IMR-90 (cell line): ENCODE measurements around the gene C6orf15. TPM values are rescaled to one million over a fixed set of nuclear protein-coding genes. Genes with fewer than 3 reads are reported as not detected.

Source experiments
- ATAC-seq: fragments of 200-7000 bp; cut with Tn5 transposase; 2 replicates; pipeline ENCODE4 v1.9.1; 2020; ENCODE audit warnings: low read depth, mild to moderate bottlenecking, moderate library complexity
- BruUV-seq: library from RNA; stranded (reverse); fragments of 400-500 nt; replicated peaks from 2 replicates; lab custom pipeline; 2021; lab: Mats Ljungman, UMichigan
- CTCF ChIA-PET: fragments of 300-600 bp; formaldehyde crosslinking; extraction: SDS; loops from one replicate; lab custom pipeline; 2021; ENCODE audit warnings: antibody characterized with exemption; lab: Yijun Ruan, JAX
- POLR2A ChIA-PET: fragments of 300-600 bp; sonication (Branson Sonifier 250); formaldehyde crosslinking; loops from one replicate; lab custom pipeline; 2022; ENCODE audit warnings: antibody characterized with exemption; ENCODE audit not compliant: unreplicated experiment; lab: Charles Lee
- DNase-seq: peaks from one replicate; pipeline ENCODE4 v3.0.0; 2013
- H2AFZ ChIP-seq: replicated peaks from 2 replicates; pipeline ENCODE3; 2013; ENCODE audit warnings: low read length, mild to moderate bottlenecking; ENCODE audit not compliant: poor library complexity
- H2AK5ac ChIP-seq: 2 replicates; pipeline ENCODE4 v1.6.1; 2013; ENCODE audit warnings: low read depth, low read length, inconsistent platforms
- H2AK9ac ChIP-seq: replicated peaks from 2 replicates; pipeline ENCODE3; 2013; ENCODE audit warnings: mild to moderate bottlenecking, low read depth, low read length, moderate library complexity; ENCODE audit not compliant: poor library complexity
- H2BK120ac ChIP-seq: 2 replicates; pipeline ENCODE4 v1.6.1; 2013; ENCODE audit warnings: low read depth, low read length, inconsistent platforms
- H2BK15ac ChIP-seq: 3 replicates; pipeline ENCODE4 v1.6.1; 2013; ENCODE audit warnings: low read depth, low read length, inconsistent platforms
- H2BK20ac ChIP-seq: 2 replicates; pipeline ENCODE4 v1.6.1; 2013; ENCODE audit warnings: low read depth, mild to moderate bottlenecking, inconsistent platforms, low read length, moderate library complexity
- H2BK5ac ChIP-seq: 2 replicates; pipeline ENCODE4 v1.6.1; 2013; ENCODE audit warnings: mild to moderate bottlenecking, low read depth, low read length, inconsistent platforms; ENCODE audit not compliant: poor library complexity, severe bottlenecking
- H3K14ac ChIP-seq: replicated peaks from 2 replicates; pipeline ENCODE4 v1.6.1; 2013; ENCODE audit warnings: low read depth, low read length, inconsistent platforms
- H3K18ac ChIP-seq: 2 replicates; pipeline ENCODE4 v1.6.1; 2013; ENCODE audit warnings: low read depth, low read length, control low read depth
- H3K23ac ChIP-seq: 2 replicates; pipeline ENCODE4 v1.6.1; 2013; ENCODE audit warnings: low read depth, low read length, inconsistent platforms
- H3K27ac ChIP-seq: 2 replicates; pipeline ENCODE4 v1.5.1; 2013; ENCODE audit warnings: mild to moderate bottlenecking, control low read depth, low read length; ENCODE audit not compliant: insufficient read depth
- H3K27me3 ChIP-seq: 2 replicates; pipeline ENCODE4 v1.6.1; 2013; ENCODE audit warnings: low read length; ENCODE audit not compliant: control insufficient read depth, insufficient read depth
- H3K36me3 ChIP-seq: 2 replicates; pipeline ENCODE4 v1.6.1; 2013; ENCODE audit warnings: low read length, mixed read lengths; ENCODE audit not compliant: control insufficient read depth, insufficient read depth
- H3K4ac ChIP-seq: 2 replicates; pipeline ENCODE4 v1.6.1; 2013; ENCODE audit warnings: low read depth, low read length, inconsistent platforms
- H3K4me1 ChIP-seq: 2 replicates; pipeline ENCODE4 v1.6.1; 2013; ENCODE audit warnings: low read length, mixed read lengths; ENCODE audit not compliant: control insufficient read depth, insufficient read depth
- H3K4me2 ChIP-seq: 2 replicates; pipeline ENCODE4 v1.6.1; 2013; ENCODE audit warnings: low read depth, mild to moderate bottlenecking, control low read depth, low read length, moderate library complexity
- H3K4me3 ChIP-seq: 2 replicates; pipeline ENCODE4 v1.5.1; 2013; ENCODE audit warnings: low read depth, mild to moderate bottlenecking, control low read depth, low read length, moderate library complexity; ENCODE audit not compliant: insufficient read depth
- H3K56ac ChIP-seq: 2 replicates; pipeline ENCODE4 v1.6.1; 2013; ENCODE audit warnings: low read length, inconsistent platforms; ENCODE audit not compliant: insufficient read depth; ENCODE audit errors: extremely low read depth
- H3K79me1 ChIP-seq, 2 experiments: 2 replicates each; pipeline ENCODE4 v1.6.1; 2013; ENCODE audit warnings: low read length in 2 of 2, inconsistent platforms in 1 of 2, low read depth in 1 of 2
- H3K9ac ChIP-seq: 2 replicates; pipeline ENCODE4 v1.6.1; 2013; ENCODE audit warnings: low read depth, low read length, control low read depth
- H3K9me1 ChIP-seq: 2 replicates; pipeline ENCODE4 v1.6.1; 2013; ENCODE audit warnings: low read length, inconsistent platforms; ENCODE audit not compliant: insufficient read depth
- H3K9me3 ChIP-seq: 2 replicates; pipeline ENCODE4 v1.6.1; 2013; ENCODE audit warnings: low read length; ENCODE audit not compliant: control insufficient read depth, insufficient read depth
- H4K20me1 ChIP-seq: 2 replicates; pipeline ENCODE4 v1.6.1; 2013; ENCODE audit warnings: low read length, inconsistent platforms; ENCODE audit not compliant: insufficient read depth
- H4K5ac ChIP-seq: 2 replicates; pipeline ENCODE4 v1.6.1; 2013; ENCODE audit warnings: mild to moderate bottlenecking, low read depth, low read length, control low read depth
- H4K8ac ChIP-seq, 2 experiments: 2 replicates each; pipeline ENCODE4 v1.6.1; 2013; ENCODE audit warnings: low read depth in 2 of 2, low read length in 2 of 2, control low read depth in 1 of 2, inconsistent platforms in 1 of 2
- H4K91ac ChIP-seq: 2 replicates; pipeline ENCODE4 v1.6.1; 2013; ENCODE audit warnings: low read depth, low read length, inconsistent platforms; ENCODE audit not compliant: insufficient read depth
- SMC3 ChIP-seq: fragments of 150-350 bp; IDR thresholded peaks from 2 replicates; pipeline ENCODE4 v1.6.1; 2016; ENCODE audit warnings: low read depth, mild to moderate bottlenecking, antibody characterized with exemption, low read length, moderate library complexity
- WGBS, 2 experiments: methylation state at CpG; one replicate each; pipeline versions ENCODE4 v1.1.5 to v1.1.7; 2013; ENCODE audit warnings: missing lambda C conversion rate in 2 of 2; ENCODE audit not compliant: insufficient read length in 1 of 2; ENCODE audit errors: extremely low coverage in 2 of 2; 5-methylcytosine and 5-hydroxymethylcytosine counted together
- dilution Hi-C: fragments of 300-500 bp; cut with HindIII; formaldehyde crosslinking; loops from one replicate; pipeline ENCODE4 v1.14.3; 2018; ENCODE audit warnings: low sequenced_read_pairs; ENCODE audit not compliant: unreplicated experiment
- in situ Hi-C: fragments of 300-500 bp; cut with MboI; formaldehyde crosslinking; loops from 3 replicates; pipeline ENCODE4 v1.14.3; 2019; ENCODE audit warnings: low sequenced_read_pairs, inconsistent platforms, mixed read lengths
- intact Hi-C: fragments of 100-400 bp; cut with micrococcal nuclease; formaldehyde crosslinking; loops from 2 replicates; pipeline ENCODE4 v1.10.0; 2022
- polyA plus RNA-seq, 3 experiments: library from polyadenylated mRNA; depleted of rRNA; stranded (reverse); fragments of >200 nt; gene quantifications; 2 replicates each; pipeline ENCODE4 v1.2.3, GENCODE V29; 2012; ENCODE audit warnings: low replicate concordance in 1 of 3
- total RNA-seq: library from RNA; depleted of rRNA; stranded (reverse); fragments of >200 nt; gene quantifications from 2 replicates; pipeline ENCODE4 v1.2.3, GENCODE V29; 2012

C6orf15 gene
- total and polyA plus RNA-seq, 2 of the 4 experiments (the other 2 are of a cell fraction) = not detected

GRCh38 chr6:31096656-31097055 is 15.7 kb downstream of the C6orf15 start:
- dilution Hi-C loops = no loop called here

More at GRCh38 chr6:31096656-31097055, 15.7 kb downstream of the C6orf15 start:
- no peak for TF ChIP-seq SMC3
- H3K4ac ChIP-seq = no peak overlapping the region
- no peaks in the 10 kb centered on the region for H3K9me3 ChIP-seq
- H3K4me1 ChIP-seq = no peaks in the 10 kb centered on the region
- no peak overlapping the region for H3K56ac ChIP-seq
- no peak overlapping the region for H3K23ac ChIP-seq
- H3K79me1 ChIP-seq = no peaks in the 10 kb centered on the region
- H2BK15ac ChIP-seq = no peak overlapping the region
- no peak overlapping the region for H4K5ac ChIP-seq
- WGBS, 2 experiments = 90% methylated on average over 2 of the region's 5 CpGs; no CpG with 5 or more reads in 1 of the 2 experiments
- no peak overlapping the region for H2BK20ac ChIP-seq
- no peak overlapping the region for H2BK5ac ChIP-seq
- H4K20me1 ChIP-seq = no peaks in the 10 kb centered on the region
- H3K36me3 ChIP-seq = no peaks in the 10 kb centered on the region
- H3K9ac ChIP-seq = no peak overlapping the region
- no peak overlapping the region for H3K27ac ChIP-seq
- H3K4me3 ChIP-seq = no peak overlapping the region
- H3K14ac ChIP-seq = no peak overlapping the region
- ChIA-PET CTCF (interaction anchor here (1.2 kb wide), 1 partner anchor 9 kb away, joined by 3 read pairs; no protein-coding TSS in a partner anchor), POLR2A (no interaction called here)
- ATAC-seq (no peak), DNase-seq (no peak)
- H3K4me2 ChIP-seq = no peak overlapping the region
- H4K91ac ChIP-seq = no peak overlapping the region
- intact Hi-C loops (no loop called here), in situ Hi-C loops (loop anchor here (25.0 kb wide), 1 partner anchor 609 kb away; the partner anchor contains the start of gene HLA-E)
- no TSS peak for BruUV-seq
- no peak overlapping the region for H2AK9ac ChIP-seq
- H2BK120ac ChIP-seq = no peak overlapping the region
- no peak overlapping the region for H3K18ac ChIP-seq
- H4K8ac ChIP-seq = no peak overlapping the region
- no peak overlapping the region for H2AK5ac ChIP-seq
- peaks cover 4% of the 10 kb centered on the region for H3K27me3 ChIP-seq
- no peak overlapping the region for H2AFZ ChIP-seq
- H3K9me1 ChIP-seq = no peaks in the 10 kb centered on the region
